ENCODE measurements around the gene SOWAHC.

SOWAHC gene

GRCh38 chr2:109644571-109645275 is 30.6 kb downstream of the SOWAHC start:
- H3K9ac ChIP-seq (ENCODE audit: low read length): no peak overlapping the region
- H3K36me3 ChIP-seq (ENCODE audit: insufficient read depth, low read length): no peaks in the 10 kb centered on the region
- no peaks in the 10 kb centered on the region for H3F3A ChIP-seq (ENCODE audit: insufficient read depth, low read length)
- H3K27me3 ChIP-seq (ENCODE audit: insufficient read depth, low read length): no peaks in the 10 kb centered on the region
- H3K4me2 ChIP-seq (ENCODE audit: low read length): no peak overlapping the region
- no peak overlapping the region for H3K27ac ChIP-seq (ENCODE audit: low read depth, low read length, poor library complexity, severe bottlenecking)
- no peaks in the 10 kb centered on the region for H3K9me2 ChIP-seq (ENCODE audit: low read depth, low read length)
- no peak for TF ChIP-seq EZH2 (IDR thresholded peaks at IDR 0.05; ENCODE audit: borderline replicate concordance, low read length)
- TF ChIP-seq, protein P1, sequence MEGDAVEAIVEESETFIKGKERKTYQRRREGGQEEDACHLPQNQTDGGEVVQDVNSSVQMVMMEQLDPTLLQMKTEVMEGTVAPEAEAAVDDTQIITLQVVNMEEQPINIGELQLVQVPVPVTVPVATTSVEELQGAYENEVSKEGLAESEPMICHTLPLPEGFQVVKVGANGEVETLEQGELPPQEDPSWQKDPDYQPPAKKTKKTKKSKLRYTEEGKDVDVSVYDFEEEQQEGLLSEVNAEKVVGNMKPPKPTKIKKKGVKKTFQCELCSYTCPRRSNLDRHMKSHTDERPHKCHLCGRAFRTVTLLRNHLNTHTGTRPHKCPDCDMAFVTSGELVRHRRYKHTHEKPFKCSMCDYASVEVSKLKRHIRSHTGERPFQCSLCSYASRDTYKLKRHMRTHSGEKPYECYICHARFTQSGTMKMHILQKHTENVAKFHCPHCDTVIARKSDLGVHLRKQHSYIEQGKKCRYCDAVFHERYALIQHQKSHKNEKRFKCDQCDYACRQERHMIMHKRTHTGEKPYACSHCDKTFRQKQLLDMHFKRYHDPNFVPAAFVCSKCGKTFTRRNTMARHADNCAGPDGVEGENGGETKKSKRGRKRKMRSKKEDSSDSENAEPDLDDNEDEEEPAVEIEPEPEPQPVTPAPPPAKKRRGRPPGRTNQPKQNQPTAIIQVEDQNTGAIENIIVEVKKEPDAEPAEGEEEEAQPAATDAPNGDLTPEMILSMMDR (IDR thresholded peaks at IDR 0.05; ENCODE audit: low read length): no peak
- no peaks in the 10 kb centered on the region for H3K79me2 ChIP-seq (ENCODE audit: insufficient read depth, low read length)
- no peak overlapping the region for H3K4me3 ChIP-seq (ENCODE audit: low read depth, low read length, poor library complexity, severe bottlenecking)
- H3K4me1 ChIP-seq (ENCODE audit: insufficient read depth, low read length, severe bottlenecking): no peaks in the 10 kb centered on the region
- no peaks in the 10 kb centered on the region for H4K20me1 ChIP-seq (ENCODE audit: insufficient read depth, low read length)
- no peaks in the 10 kb centered on the region for H3K9me3 ChIP-seq (ENCODE audit: low read length)
- no peak overlapping the region for H2AFZ ChIP-seq (ENCODE audit: low read length)

GRCh38 chr2:109645412-109646184 is 31.4 kb downstream of the SOWAHC start:
- no peak overlapping the region for H3K27ac ChIP-seq (ENCODE audit: low read depth, low read length, poor library complexity, severe bottlenecking)
- H3K9me3 ChIP-seq (ENCODE audit: low read length): no peaks in the 10 kb centered on the region
- no peaks in the 10 kb centered on the region for H3K79me2 ChIP-seq (ENCODE audit: insufficient read depth, low read length)
- H3K9ac ChIP-seq (ENCODE audit: low read length): no peak overlapping the region
- H3K27me3 ChIP-seq (ENCODE audit: insufficient read depth, low read length): no peaks in the 10 kb centered on the region
- H3K4me2 ChIP-seq (ENCODE audit: low read length): no peak overlapping the region
- H3K4me3 ChIP-seq (ENCODE audit: low read depth, low read length, poor library complexity, severe bottlenecking): no peak overlapping the region
- H4K20me1 ChIP-seq (ENCODE audit: insufficient read depth, low read length): no peaks in the 10 kb centered on the region
- H3K9me2 ChIP-seq (ENCODE audit: low read depth, low read length): no peaks in the 10 kb centered on the region
- no peaks in the 10 kb centered on the region for H3K4me1 ChIP-seq (ENCODE audit: insufficient read depth, low read length, severe bottlenecking)
- TF ChIP-seq EZH2 (IDR thresholded peaks at IDR 0.05; ENCODE audit: borderline replicate concordance, low read length): no peak
- TF ChIP-seq, protein P1 (IDR thresholded peaks at IDR 0.05; ENCODE audit: low read length): no peak
- H2AFZ ChIP-seq (ENCODE audit: low read length): no peak overlapping the region
- no peaks in the 10 kb centered on the region for H3F3A ChIP-seq (ENCODE audit: insufficient read depth, low read length)
- H3K36me3 ChIP-seq (ENCODE audit: insufficient read depth, low read length): no peaks in the 10 kb centered on the region

DNA sequence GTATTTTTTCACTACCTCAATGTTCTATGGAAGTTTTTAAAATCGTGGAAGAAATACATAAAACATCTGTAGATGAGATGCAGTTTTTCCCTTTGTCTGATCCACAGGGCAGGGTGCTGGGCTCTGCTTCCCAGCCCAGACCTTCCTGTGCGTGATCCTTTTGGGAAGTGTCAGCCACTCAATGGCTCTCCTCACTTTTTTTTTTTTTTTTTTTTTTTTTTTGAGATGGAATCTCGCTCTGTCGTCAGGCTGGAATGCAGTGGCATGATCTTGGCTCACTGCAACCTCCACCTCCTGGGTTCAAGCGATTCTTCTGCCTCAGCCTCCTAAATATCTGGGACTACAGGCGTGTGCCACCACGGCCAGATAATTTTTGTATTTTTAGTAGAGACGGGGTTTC is 32.8 kb downstream of the SOWAHC start:
- no peak overlapping the region for H3K4me2 ChIP-seq (ENCODE audit: low read length)
- H3K9me2 ChIP-seq (ENCODE audit: low read depth, low read length): no peaks in the 10 kb centered on the region
- no peaks in the 10 kb centered on the region for H3K4me1 ChIP-seq (ENCODE audit: insufficient read depth, low read length, severe bottlenecking)
- H3K36me3 ChIP-seq (ENCODE audit: insufficient read depth, low read length): no peaks in the 10 kb centered on the region
- TF ChIP-seq EZH2 (IDR thresholded peaks at IDR 0.05; ENCODE audit: borderline replicate concordance, low read length): no peak
- TF ChIP-seq, protein P1 (IDR thresholded peaks at IDR 0.05; ENCODE audit: low read length): no peak
- H3K79me2 ChIP-seq (ENCODE audit: insufficient read depth, low read length): no peaks in the 10 kb centered on the region
- no peaks in the 10 kb centered on the region for H3F3A ChIP-seq (ENCODE audit: insufficient read depth, low read length)
- H3K9ac ChIP-seq (ENCODE audit: low read length): no peak overlapping the region
- no peaks in the 10 kb centered on the region for H3K9me3 ChIP-seq (ENCODE audit: low read length)
- no peaks in the 10 kb centered on the region for H3K27me3 ChIP-seq (ENCODE audit: insufficient read depth, low read length)
- H4K20me1 ChIP-seq (ENCODE audit: insufficient read depth, low read length): no peaks in the 10 kb centered on the region
- H2AFZ ChIP-seq (ENCODE audit: low read length): no peak overlapping the region
- no peak overlapping the region for H3K4me3 ChIP-seq (ENCODE audit: low read depth, low read length, poor library complexity, severe bottlenecking)
- H3K27ac ChIP-seq (ENCODE audit: low read depth, low read length, poor library complexity, severe bottlenecking): no peak overlapping the region
